Cardiac fibroblast (primary cell): ENCODE measurements around the gene STARD5.

Experiments
- DNase-seq, 2 donors: peaks; one replicate each; pipeline versions ENCODE4 v3.0.0 to v3.0.0-alpha.2; 2010; ENCODE audit warnings: low read depth in 2 of 2
- H3K4me3 ChIP-seq, 2 donors: replicated peaks in 1 of 2; 1 replicate in 1 of 2; 2 replicates in 1 of 2; pipeline ENCODE4 v1.5.1; 2011; ENCODE audit warnings: low read depth in 2 of 2, low read length in 2 of 2, mild to moderate bottlenecking in 2 of 2, moderate library complexity in 1 of 2
- CTCF ChIP-seq: IDR thresholded peaks from one replicate; pipeline ENCODE4 v1.5.1; 2011; ENCODE audit warnings: low read depth, mild to moderate bottlenecking, low read length, inconsistent platforms

The STARD5 gene

GRCh38 chr15:81288616-81289015, 35.3 kb downstream of the STARD5 start:
- DNase-seq = no peak
- no peak for TF ChIP-seq CTCF
- H3K4me3 ChIP-seq = no peak overlapping the region

- no peak for TF ChIP-seq CTCF
- H3K4me3 ChIP-seq = no peak overlapping the region
- no peak for DNase-seq
Measured at GRCh38 chr15:81288040-81288439, 35.9 kb downstream of the STARD5 start.

GRCh38 chr15:81286621-81287121, 37.3 kb downstream of the STARD5 start:
- TF ChIP-seq CTCF = no peak
- H3K4me3 ChIP-seq = no peak overlapping the region
- DNase-seq = no peak

GRCh38 chr15:81285461-81285860, 38.5 kb downstream of the STARD5 start:
- no peak overlapping the region for H3K4me3 ChIP-seq
- DNase-seq = no peak
- no peak for TF ChIP-seq CTCF

GRCh38 chr15:81284256-81285031, 39.5 kb downstream of the STARD5 start:
- no peak overlapping the region for H3K4me3 ChIP-seq
- DNase-seq = no peak
- TF ChIP-seq CTCF = no peak

- DNase-seq = no peak
- no peak overlapping the region for H3K4me3 ChIP-seq
- no peak for TF ChIP-seq CTCF
Measured at GRCh38 chr15:81282911-81283310, 41.0 kb downstream of the STARD5 start.

- DNase-seq = no peak
- H3K4me3 ChIP-seq = no peak overlapping the region
- TF ChIP-seq CTCF = no peak
Measured at GRCh38 chr15:81282606-81282895, 41.4 kb downstream of the STARD5 start.
